ENCODE measurements around the gene WNT5B. TPM values are rescaled to one million over a fixed set of nuclear protein-coding genes. Genes with fewer than 3 reads are reported as not detected.

WNT5B gene
- total RNA-seq, result 1 to 10 TPM in 1 of 4 donors, under 1 TPM in 2, not detected in 1; 0.53 to 9.1 (median 0.94) TPM

- DNase-seq, result no peak
- Histone ChIP-seq H3K27ac (peak within 1 kb of the TSS in 1 of 4 donors; percentile 32), H3K27me3 (no peaks in the 10 kb centered on the region), H3K36me3 (no peaks in the 10 kb centered on the region), H3K4me1 (peaks cover 4 to 26% (median 9%) of the 10 kb centered on the region in 4 donors), H3K4me3 (peak within 1 kb of the TSS; percentile 19 to 62 (median 52)), H3K9me3 (no peaks in the 10 kb centered on the region)
- TF ChIP-seq POLR2A (IDR thresholded peaks at IDR 0.05), result no peak
- TF ChIP-seq CTCF (IDR thresholded peaks at IDR 0.05), result no peak
These were observed at the start of gene WNT5B for GRCh38 chr12:1628666-1629337. WNT5B (plus strand) TSS chr12:1629231; CDS start chr12:1631355, 2,124 bp downstream.

- no peaks in the 10 kb centered on the region for H3K27me3 ChIP-seq
- no peaks in the 10 kb centered on the region for H3K9me3 ChIP-seq
- H3K27ac ChIP-seq, result no peak overlapping the region
- H3K4me3 ChIP-seq, result no peak overlapping the region
- TF ChIP-seq POLR2A (IDR thresholded peaks at IDR 0.05) (no peak), CTCF (IDR thresholded peaks at IDR 0.05) (no peak)
- DNase-seq, result no peak
- no peaks in the 10 kb centered on the region for H3K36me3 ChIP-seq
- peaks cover 0 to 15% (median 0%) of the 10 kb centered on the region in 4 donors for H3K4me1 ChIP-seq
These were observed 49.2 kb upstream of the WNT5B start for GRCh38 chr12:1579651-1580435.

GRCh38 chr12:1580526-1580925 is 48.5 kb upstream of the WNT5B start:
- Histone ChIP-seq H3K4me3 (no peak overlapping the region), H3K27ac (no peak overlapping the region), H3K27me3 (no peaks in the 10 kb centered on the region), H3K36me3 (peaks cover 0 to under 1% (median 0%) of the 10 kb centered on the region in 3 donors), H3K9me3 (no peaks in the 10 kb centered on the region), H3K4me1 (peaks cover 0 to 11% (median 0%) of the 10 kb centered on the region in 4 donors)
- no peak for DNase-seq
- TF ChIP-seq CTCF (IDR thresholded peaks at IDR 0.05) (no peak), POLR2A (IDR thresholded peaks at IDR 0.05) (no peak)

- no peak for TF ChIP-seq POLR2A (IDR thresholded peaks at IDR 0.05)
- TF ChIP-seq CTCF (IDR thresholded peaks at IDR 0.05), result no peak
- DNase-seq, result no peak
- no peak overlapping the region for H3K27ac ChIP-seq
- no peaks in the 10 kb centered on the region for H3K9me3 ChIP-seq
- no peak overlapping the region for H3K4me3 ChIP-seq
- no peaks in the 10 kb centered on the region for H3K27me3 ChIP-seq
- peaks cover 0 to 4% (median 0%) of the 10 kb centered on the region in 3 donors for H3K36me3 ChIP-seq
- peaks cover 0 to 3% (median 0%) of the 10 kb centered on the region in 4 donors for H3K4me1 ChIP-seq
These were observed 46.9 kb upstream of the WNT5B start for GRCh38 chr12:1581973-1582708.

- Histone ChIP-seq H3K36me3 (peaks cover 0 to 4% (median 0%) of the 10 kb centered on the region in 3 donors), H3K27ac (no peak overlapping the region)
- DNase-seq, result no peak
These were observed 46.4 kb upstream of the WNT5B start for GRCh38 chr12:1582709-1583050.

More at GRCh38 chr12:1582709-1583050, 46.4 kb upstream of the WNT5B start:
- TF ChIP-seq POLR2A (IDR thresholded peaks at IDR 0.05) (no peak), CTCF (IDR thresholded peaks at IDR 0.05) (no peak)
- Histone ChIP-seq H3K4me1 (peaks cover 0 to 5% (median 0%) of the 10 kb centered on the region in 4 donors), H3K4me3 (no peak overlapping the region), H3K9me3 (no peaks in the 10 kb centered on the region), H3K27me3 (no peaks in the 10 kb centered on the region)

All from Peyer's patch (tissue), 4 donors.